NCI-H2029 treated with DMSO at 0.1 percent for 48 hours (cell line): ENCODE results near the gene DNHD1.
A peak's percentile ranks its signal among the peaks of the same experiment; 100 is the strongest.

Experiments
- DNase-seq: peaks from one replicate; lab custom pipeline; 2025; lab: John Stamatoyannopoulos, UW

The DNHD1 gene

DNA sequence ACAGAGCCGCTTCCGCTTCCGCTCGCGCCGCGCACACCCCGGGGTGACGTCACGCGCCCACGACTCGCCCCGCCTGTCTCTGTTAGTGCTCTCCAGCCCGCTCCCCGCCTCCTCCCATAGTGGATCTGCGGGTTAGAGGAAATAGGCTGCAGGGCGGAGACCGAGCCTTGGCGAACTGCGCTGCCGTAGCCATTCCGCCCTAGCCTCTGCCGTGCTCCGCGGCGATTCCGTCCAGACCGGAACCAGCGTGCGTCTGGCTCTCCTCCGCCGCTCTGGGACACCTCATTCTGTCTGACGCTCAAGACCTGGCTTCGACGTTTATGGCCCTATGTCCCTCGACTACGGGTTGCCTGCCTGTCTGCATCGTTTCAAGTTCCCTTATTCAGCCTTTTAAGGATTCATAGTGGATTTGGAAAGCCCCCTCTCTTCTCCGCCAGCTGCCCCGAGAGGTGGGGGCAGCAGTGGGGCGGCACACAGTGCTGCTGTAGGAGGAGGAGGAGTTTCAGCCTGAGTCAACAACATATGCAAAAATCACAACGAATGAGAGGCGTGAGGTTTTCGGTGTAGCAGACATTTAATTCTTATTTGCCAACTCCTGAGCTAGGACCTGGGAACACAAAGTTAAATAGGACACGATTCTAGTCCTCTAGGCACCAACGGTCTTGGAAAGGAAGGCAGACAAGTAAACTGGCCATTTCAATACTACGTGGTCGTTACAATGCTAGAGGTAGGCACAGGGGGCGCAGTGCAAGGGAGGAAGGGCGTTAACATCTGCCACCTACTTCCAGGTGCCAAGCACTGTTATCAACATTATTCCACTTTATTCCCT lies 115.3 kb downstream of the DNHD1 start, which contains the start of gene TAF10:
TAF10 (minus strand) TSS at position 4 of the 829 bp plus-strand sequence. CDS start 27 bp downstream, outside the sequence.
- peak; percentile 87 for DNase-seq

DNA sequence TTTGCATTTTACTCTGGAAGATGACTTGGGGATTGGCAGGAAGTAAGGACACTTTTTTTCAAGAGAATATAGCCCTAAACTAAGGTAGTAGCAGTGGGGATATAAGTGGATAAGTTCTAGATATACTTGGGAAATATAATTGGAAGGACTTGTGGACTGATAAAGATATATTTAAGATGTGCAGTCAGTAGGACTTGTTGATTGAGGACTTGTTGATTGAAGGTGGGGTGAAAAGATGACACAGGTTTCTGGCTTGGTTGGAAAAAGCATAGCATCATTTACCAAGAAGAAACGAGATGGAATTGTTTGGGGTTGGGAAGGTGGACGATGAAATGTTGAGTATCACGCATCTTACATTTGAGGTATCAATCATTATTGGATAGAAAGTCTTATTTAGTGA lies 116.4 kb downstream of the DNHD1 start:
- DNase-seq, result no peak

- no peak for DNase-seq
These were observed 117.4 kb downstream of the DNHD1 start for GRCh38 chr11:6614446-6614845.

DNA sequence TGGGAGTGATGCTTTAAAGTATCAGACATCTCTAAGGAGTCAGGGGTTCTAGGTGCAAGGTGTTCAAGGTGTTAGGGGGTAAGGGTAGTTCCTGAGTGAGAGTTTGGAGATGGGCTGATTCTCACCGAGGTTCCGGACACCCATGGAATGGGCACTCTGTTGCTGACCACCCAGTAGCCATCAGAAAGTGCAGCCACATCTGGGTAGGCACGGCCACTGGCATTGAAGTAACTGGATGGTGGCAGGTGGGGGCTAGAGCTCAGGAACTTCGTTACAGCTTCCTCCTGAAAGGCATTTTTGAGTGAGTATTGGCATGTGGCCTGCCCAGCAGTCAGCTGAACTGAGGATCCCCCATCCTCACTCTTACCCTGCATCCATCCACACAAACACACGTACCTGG lies 118.0 kb downstream of the DNHD1 start:
- no peak for DNase-seq

- no peak for DNase-seq
These were observed 119.0 kb downstream of the DNHD1 start for GRCh38 chr11:6615882-6616585.

DNA sequence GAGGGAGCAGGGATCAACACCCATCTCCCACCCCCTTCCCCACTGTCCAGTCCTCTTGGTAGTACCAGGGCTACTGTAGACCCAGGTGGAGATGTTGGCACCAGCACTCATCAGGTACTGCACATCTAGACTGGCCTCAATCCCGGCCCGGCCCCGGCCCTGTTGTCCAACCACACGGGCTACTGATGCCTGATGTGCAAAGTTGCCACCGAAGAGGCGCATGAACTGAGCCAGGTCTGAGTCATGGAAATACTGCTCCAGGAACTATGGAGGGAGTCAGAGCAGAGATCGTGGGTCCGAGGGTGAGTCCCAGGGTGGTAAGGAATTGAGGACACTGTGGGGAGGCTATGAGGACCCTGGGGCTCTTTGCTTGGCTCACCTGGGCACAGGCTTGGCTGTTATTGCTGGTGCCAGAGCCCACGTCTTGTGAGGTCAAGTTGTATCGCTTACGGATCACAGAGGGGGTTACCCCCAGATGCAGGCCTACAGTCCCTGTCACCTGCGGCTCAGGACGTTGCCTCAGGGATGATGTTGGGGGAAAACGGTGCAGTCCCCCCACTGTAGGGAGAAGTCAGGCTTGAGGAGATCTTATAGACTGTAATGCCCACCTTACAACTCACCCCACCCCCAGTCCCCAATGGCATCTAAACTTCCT lies 119.6 kb downstream of the DNHD1 start:
- no peak for DNase-seq

GRCh38 chr11:6617315-6617781 lies 120.3 kb downstream of the DNHD1 start:
- no peak for DNase-seq

DNA sequence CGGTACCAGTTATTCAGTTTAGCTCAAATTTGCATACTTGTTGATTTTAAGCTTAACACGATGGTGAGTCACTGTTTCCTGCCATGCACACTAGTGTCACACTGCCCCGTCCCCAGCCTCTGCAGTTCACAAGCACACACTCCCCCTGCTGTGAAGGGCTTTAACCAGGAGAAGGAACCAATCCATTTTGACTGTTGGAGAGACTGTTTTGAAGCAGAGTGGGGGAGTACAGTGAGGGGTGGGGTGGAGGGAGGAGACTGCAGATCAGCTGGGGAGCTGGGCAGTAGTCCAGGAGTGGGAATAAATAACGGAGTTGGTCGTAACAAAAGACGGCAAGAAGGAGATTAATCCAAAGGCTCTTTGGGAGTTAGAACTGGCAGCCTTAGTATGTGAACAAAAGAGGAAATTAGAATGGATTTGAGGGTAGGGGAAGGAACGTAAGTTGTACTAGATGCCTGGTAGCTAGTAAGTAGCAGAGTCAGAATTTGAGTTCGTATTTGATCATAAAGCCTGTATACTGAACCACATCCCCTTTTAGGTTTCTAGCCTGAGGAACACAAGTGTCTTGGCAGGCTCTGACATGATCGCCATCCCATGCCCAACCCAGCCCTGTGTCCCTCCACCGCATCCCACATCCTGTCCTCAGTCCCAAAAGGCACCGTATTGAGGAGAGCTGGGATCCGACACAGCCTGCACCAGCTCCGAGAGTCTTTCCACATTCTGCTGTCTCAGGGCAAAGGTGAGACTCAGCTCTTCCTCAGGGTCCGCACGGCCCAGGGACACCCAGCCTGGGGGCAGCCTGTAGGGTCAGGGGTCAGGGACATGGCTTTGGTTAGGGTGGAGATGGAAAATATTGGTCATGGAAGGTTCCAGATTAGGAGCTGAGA lies 121.3 kb downstream of the DNHD1 start:
- DNase-seq, result no peak

- peak; percentile 96 for DNase-seq
These were observed 122.1 kb downstream of the DNHD1 start, which contains the start of gene TPP1 for GRCh38 chr11:6619004-6619745. TSS of gene TPP1 (minus strand) at chr11:6619422. CDS start at chr11:6619400, 22 bp downstream.

GRCh38 chr11:6620636-6621035 lies 123.6 kb downstream of the DNHD1 start:
- no peak for DNase-seq
